Liver (tissue), 9 donors: Measurements from ENCODE around the gene KLF14. TPM values are rescaled to one million over a fixed set of nuclear protein-coding genes. Genes with fewer than 3 reads are reported as not detected.

ENCODE experiments used
- DNase-seq: peaks from one replicate; pipeline ENCODE4 v3.0.0-alpha.2; 2017; ENCODE audit warnings: low spot score
- H3K27ac ChIP-seq, 2 donors: one replicate each; pipeline ENCODE4 v1.7.0; 2013; ENCODE audit warnings: inconsistent platforms in 2 of 2, low read length in 2 of 2, control low read depth in 1 of 2, low read depth in 1 of 2, mild to moderate bottlenecking in 1 of 2
- H3K27me3 ChIP-seq, 4 donors: one replicate each; pipeline versions ENCODE4 v1.6.1 to v1.7.0; 2013; ENCODE audit warnings: low read length in 3 of 4, inconsistent platforms in 1 of 4, mild to moderate bottlenecking in 1 of 4, moderate library complexity in 1 of 4; ENCODE audit not compliant: control insufficient read depth in 4 of 4, insufficient read depth in 4 of 4
- H3K36me3 ChIP-seq, 4 donors: one replicate each; pipeline versions ENCODE4 v1.6.1 to v1.7.0; 2013; ENCODE audit warnings: low read length in 3 of 4, mild to moderate bottlenecking in 3 of 4, low read depth in 1 of 4, moderate library complexity in 1 of 4; ENCODE audit not compliant: control insufficient read depth in 4 of 4, insufficient read depth in 3 of 4
- H3K4me1 ChIP-seq, 4 donors: one replicate each; pipeline versions ENCODE4 v1.6.1 to v1.7.0; 2013; ENCODE audit warnings: low read length in 3 of 4, mild to moderate bottlenecking in 3 of 4, moderate library complexity in 1 of 4; ENCODE audit not compliant: control insufficient read depth in 4 of 4, insufficient read depth in 4 of 4
- H3K4me3 ChIP-seq, 3 donors: one replicate each; pipeline versions ENCODE4 v1.6.1 to v1.7.0; 2013; ENCODE audit warnings: low read length in 3 of 3, control low read depth in 1 of 3, low read depth in 1 of 3, mild to moderate bottlenecking in 1 of 3
- H3K9ac ChIP-seq, 2 donors: one replicate each; pipeline ENCODE4 v1.7.0; 2013; ENCODE audit warnings: low read length in 2 of 2, mild to moderate bottlenecking in 2 of 2, moderate library complexity in 2 of 2, control low read depth in 1 of 2, low read depth in 1 of 2
- H3K9me3 ChIP-seq, 4 donors: one replicate each; pipeline versions ENCODE4 v1.6.1 to v1.7.0; 2013; ENCODE audit warnings: low read length in 3 of 4; ENCODE audit not compliant: control insufficient read depth in 4 of 4
- FOXA2 ChIP-seq: IDR thresholded peaks from 2 replicates; pipeline ENCODE4 v1.6.1; 2016; ENCODE audit warnings: antibody characterized with exemption
- JUND ChIP-seq, 2 donors: IDR thresholded peaks; 2 replicates each; pipeline ENCODE4 v1.6.1; 2016; ENCODE audit warnings: antibody characterized with exemption in 2 of 2
- NR2F2 ChIP-seq: IDR thresholded peaks from 2 replicates; pipeline ENCODE4 v1.6.1; 2016; ENCODE audit warnings: antibody characterized with exemption
- RAD21 ChIP-seq, 2 donors: IDR thresholded peaks; 2 replicates each; pipeline ENCODE4 v1.6.1; 2016; ENCODE audit warnings: antibody characterized with exemption in 2 of 2, mild to moderate bottlenecking in 2 of 2
- RXRA ChIP-seq, 2 donors: IDR thresholded peaks; 2 replicates each; pipeline ENCODE4 v1.6.1; 2017 to 2018; ENCODE audit warnings: antibody characterized with exemption in 2 of 2, mild to moderate bottlenecking in 1 of 2
- SP1 ChIP-seq: IDR thresholded peaks from 2 replicates; pipeline ENCODE4 v1.6.1; 2018; ENCODE audit warnings: antibody characterized with exemption, mild to moderate bottlenecking
- WGBS: extraction: QIAGEN DNeasy Blood & Tissue Kit; methylation state at CpG from one replicate; pipeline ENCODE4 v1.1.7; 2013; 5-methylcytosine and 5-hydroxymethylcytosine counted together
- polyA plus RNA-seq, 2 donors: library from polyadenylated mRNA; stranded (reverse) in 1 of 2; unstranded in 1 of 2; fragments of 200-250 nt in 1 of 2; fragments of >200 nt in 1 of 2; fragmentation: Nextera tagmentation in 1 of 2; extraction: Ambion mirVana in 1 of 2; gene quantifications; one replicate each; pipeline versions ENCODE4 v1.2.1 to v1.2.3, GENCODE V29; 2013 to 2015
- total RNA-seq, 2 donors: library from RNA; depleted of rRNA; stranded (reverse); fragments of >200 nt; gene quantifications; one replicate each; pipeline ENCODE4 v1.2.3, GENCODE V29; 2014
- TF ChIP-seq, protein P1 (sequence below): IDR thresholded peaks from 2 replicates; pipeline ENCODE4 v1.6.1; 2016; ENCODE audit warnings: antibody characterized with exemption
- TF ChIP-seq, protein P2 (sequence below): IDR thresholded peaks from 2 replicates; pipeline ENCODE4 v1.6.1; 2016; ENCODE audit warnings: antibody characterized with exemption, mild to moderate bottlenecking
- TF ChIP-seq, protein P3 (sequence below): fragments of 150-350 bp; IDR thresholded peaks from 2 replicates; pipeline ENCODE4 v1.5.1; 2017; ENCODE audit warnings: improper control_type of control experiment, low read depth, low read length; ENCODE audit not compliant: missing input control
- donor health status: healthy.
- donor health status: healthy.
- donor health status: healthy.
- donor health status: healthy.
- donor health status: healthy.

KLF14 gene
- total and polyA plus RNA-seq, 4 donors, result 0.05 to 0.08 TPM; not detected in 2

DNA sequence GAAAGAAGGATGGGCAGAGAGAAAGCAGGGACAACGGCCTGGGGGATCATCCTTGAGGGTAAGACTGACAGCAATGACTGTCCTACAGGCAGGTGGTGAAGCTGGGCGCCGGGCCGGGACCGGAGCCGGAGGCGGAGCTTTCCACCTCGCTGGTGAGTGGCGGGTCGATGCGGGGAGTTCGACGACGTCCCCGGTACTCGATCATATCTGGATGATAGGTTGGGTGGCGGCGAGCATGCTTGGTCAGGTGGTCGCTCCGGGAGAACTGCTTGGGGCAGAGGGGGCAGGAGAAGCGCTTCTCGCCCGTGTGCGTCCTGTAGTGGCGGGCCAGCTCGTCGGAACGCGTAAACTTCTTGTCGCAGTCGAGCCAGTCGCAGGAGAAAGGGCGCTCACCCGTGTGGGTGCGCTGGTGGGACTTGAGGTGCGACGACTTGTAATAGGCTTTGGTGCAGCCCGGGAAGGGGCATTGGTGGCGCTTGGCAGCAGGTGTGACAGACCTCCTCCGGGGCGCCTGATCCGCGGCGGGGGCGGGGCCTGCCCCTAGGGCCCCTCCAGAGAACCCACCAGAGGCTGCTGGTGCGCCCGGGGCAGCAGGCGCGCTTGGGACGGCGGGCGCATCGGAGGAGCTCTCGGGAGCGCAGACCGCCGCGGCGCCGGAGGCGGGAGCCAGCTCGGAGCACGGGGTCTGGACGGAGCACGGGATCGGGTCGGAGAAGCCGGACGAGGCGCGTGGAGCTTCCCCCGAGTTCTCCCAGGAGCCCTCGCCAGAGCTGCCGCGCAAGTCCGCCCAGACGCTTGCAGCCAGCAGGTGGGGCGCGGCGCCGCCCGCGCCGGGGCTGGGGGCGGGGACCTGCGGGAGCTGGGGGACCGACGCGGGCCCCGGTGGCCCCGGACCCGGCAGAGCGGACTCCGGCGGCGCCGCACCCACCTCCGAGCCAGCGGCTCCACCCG, 752 bp downstream of the KLF14 start (continued):
- no peak for TF ChIP-seq SP1
- TF ChIP-seq, protein P1, sequence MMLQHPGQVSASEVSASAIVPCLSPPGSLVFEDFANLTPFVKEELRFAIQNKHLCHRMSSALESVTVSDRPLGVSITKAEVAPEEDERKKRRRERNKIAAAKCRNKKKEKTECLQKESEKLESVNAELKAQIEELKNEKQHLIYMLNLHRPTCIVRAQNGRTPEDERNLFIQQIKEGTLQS, result no peak

DNA sequence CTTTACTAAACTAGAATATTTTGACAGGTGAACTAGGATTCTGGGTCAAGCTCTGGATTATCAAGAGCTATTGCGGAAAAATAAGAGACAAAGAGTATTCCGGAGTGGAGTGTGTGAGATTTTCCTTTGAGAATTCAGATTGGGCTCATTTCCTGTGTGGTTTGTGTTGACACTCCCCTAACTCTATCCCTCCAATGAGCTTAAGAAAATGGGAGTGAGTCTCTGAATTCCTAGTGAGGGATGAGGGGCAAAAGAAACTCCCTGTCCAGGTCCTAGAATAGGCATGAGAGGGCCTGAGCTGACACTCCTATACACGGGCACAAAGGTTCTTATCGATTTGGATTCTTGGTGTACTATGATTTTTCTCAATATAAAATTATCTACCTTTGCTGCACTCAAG, 10.2 kb downstream of the KLF14 start:
- TF ChIP-seq JUND (IDR thresholded peaks at IDR 0.05) (no peak), SP1 (no peak), FOXA2 (no peak)
- Histone ChIP-seq H3K4me3 (no peak overlapping the region), H3K9me3 (no peaks in the 10 kb centered on the region), H3K27me3 (peaks cover 0 to 4% (median 3%) of the 10 kb centered on the region in 4 donors), H3K4me1 (no peaks in the 10 kb centered on the region), H3K36me3 (no peaks in the 10 kb centered on the region), H3K9ac (no peak overlapping the region), H3K27ac (no peak overlapping the region)
- no peak for DNase-seq
- WGBS, result 81% methylated on average over 4 of the region's 4 CpGs

DNA sequence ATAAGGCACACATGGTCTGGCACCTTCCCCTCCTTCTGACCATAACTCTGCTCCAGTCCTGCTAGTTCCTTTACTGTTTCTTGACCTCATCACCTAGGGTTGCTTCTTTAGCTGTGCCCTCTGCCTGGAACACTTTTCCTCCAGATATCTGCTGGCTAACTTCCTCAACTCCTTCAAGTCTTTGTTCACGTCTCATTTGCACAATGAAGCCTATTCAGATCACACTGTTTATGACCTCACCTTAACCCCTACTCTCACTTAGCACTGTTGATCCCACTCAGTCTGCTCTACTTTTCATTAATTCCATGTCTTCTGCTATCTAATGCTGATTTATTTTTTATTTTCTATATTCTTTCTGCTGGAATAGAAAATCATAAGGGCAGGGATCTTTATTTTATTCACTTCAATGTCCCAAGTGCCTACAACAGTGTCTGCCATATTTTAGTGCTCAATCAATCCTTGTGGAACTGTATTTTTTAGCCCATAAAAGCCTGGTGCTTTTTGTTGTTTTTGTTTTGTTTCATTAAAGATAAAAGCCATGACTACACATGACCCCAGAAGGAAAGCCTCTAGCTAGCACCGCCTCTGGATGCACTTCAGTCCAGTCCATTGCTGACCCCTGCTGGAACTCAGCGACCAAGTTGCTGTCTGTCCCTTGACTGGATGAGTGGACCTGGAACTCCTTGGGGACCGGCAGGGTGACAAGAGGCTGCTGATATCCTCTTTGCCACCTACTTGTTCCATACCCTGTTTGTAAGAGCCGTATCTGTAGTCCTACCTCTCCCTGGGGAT, 12.3 kb downstream of the KLF14 start:
- Histone ChIP-seq H3K36me3 (no peaks in the 10 kb centered on the region), H3K27me3 (peaks cover 0 to 4% (median 3%) of the 10 kb centered on the region in 4 donors), H3K9me3 (no peaks in the 10 kb centered on the region), H3K9ac (no peak overlapping the region), H3K4me1 (no peaks in the 10 kb centered on the region), H3K4me3 (no peak overlapping the region), H3K27ac (no peak overlapping the region)
- TF ChIP-seq RAD21 (IDR thresholded peaks at IDR 0.05), result peak; percentile 84 to 88
- peak; percentile 65 for TF ChIP-seq NR2F2
- TF ChIP-seq, protein P2, sequence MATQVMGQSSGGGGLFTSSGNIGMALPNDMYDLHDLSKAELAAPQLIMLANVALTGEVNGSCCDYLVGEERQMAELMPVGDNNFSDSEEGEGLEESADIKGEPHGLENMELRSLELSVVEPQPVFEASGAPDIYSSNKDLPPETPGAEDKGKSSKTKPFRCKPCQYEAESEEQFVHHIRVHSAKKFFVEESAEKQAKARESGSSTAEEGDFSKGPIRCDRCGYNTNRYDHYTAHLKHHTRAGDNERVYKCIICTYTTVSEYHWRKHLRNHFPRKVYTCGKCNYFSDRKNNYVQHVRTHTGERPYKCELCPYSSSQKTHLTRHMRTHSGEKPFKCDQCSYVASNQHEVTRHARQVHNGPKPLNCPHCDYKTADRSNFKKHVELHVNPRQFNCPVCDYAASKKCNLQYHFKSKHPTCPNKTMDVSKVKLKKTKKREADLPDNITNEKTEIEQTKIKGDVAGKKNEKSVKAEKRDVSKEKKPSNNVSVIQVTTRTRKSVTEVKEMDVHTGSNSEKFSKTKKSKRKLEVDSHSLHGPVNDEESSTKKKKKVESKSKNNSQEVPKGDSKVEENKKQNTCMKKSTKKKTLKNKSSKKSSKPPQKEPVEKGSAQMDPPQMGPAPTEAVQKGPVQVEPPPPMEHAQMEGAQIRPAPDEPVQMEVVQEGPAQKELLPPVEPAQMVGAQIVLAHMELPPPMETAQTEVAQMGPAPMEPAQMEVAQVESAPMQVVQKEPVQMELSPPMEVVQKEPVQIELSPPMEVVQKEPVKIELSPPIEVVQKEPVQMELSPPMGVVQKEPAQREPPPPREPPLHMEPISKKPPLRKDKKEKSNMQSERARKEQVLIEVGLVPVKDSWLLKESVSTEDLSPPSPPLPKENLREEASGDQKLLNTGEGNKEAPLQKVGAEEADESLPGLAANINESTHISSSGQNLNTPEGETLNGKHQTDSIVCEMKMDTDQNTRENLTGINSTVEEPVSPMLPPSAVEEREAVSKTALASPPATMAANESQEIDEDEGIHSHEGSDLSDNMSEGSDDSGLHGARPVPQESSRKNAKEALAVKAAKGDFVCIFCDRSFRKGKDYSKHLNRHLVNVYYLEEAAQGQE, result no peak
- TF ChIP-seq, protein P3, sequence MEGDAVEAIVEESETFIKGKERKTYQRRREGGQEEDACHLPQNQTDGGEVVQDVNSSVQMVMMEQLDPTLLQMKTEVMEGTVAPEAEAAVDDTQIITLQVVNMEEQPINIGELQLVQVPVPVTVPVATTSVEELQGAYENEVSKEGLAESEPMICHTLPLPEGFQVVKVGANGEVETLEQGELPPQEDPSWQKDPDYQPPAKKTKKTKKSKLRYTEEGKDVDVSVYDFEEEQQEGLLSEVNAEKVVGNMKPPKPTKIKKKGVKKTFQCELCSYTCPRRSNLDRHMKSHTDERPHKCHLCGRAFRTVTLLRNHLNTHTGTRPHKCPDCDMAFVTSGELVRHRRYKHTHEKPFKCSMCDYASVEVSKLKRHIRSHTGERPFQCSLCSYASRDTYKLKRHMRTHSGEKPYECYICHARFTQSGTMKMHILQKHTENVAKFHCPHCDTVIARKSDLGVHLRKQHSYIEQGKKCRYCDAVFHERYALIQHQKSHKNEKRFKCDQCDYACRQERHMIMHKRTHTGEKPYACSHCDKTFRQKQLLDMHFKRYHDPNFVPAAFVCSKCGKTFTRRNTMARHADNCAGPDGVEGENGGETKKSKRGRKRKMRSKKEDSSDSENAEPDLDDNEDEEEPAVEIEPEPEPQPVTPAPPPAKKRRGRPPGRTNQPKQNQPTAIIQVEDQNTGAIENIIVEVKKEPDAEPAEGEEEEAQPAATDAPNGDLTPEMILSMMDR, result peak; percentile 50
- TF ChIP-seq RXRA (IDR thresholded peaks at IDR 0.05), result peak in 1 of 2 donors; percentile 23
- peak; percentile 59 for DNase-seq
- 23% methylated on average over 5 of the region's 5 CpGs for WGBS
